ENCODE results near the gene CXCL11. TPM values are rescaled to one million over a fixed set of nuclear protein-coding genes. Genes with fewer than 3 reads are reported as not detected.
A peak's percentile ranks its signal among the peaks of the same experiment; 100 is the strongest.

CXCL11 gene
- total and polyA plus RNA-seq, 9 of the 15 experiments (the other 6 are each of a cell fraction or from before 2014, with no cell fraction given) = 2.1 to 9.1 (median 4.5) TPM

GRCh38 chr4:76002176-76002575 is 33.7 kb downstream of the CXCL11 start (continued):
- TF ChIP-seq ID3 (CRISPR knock-in tag; IDR thresholded peaks at IDR 0.05) (no peak), ID3 (tag; IDR thresholded peaks at IDR 0.05) (no peak), CTCF (IDR thresholded peaks at IDR 0.05 in 2 of 3, conservative IDR thresholded peaks at IDR 0.05 in 1 of 3; ENCODE audit: insufficient read depth in 2 of 3, low read depth in 1 of 3, low read length in 3 of 3) (no peak), AFF1 (IDR thresholded peaks at IDR 0.05; ENCODE audit: low read depth in 1 of 2, partially characterized antibody in 2 of 2) (no peak), DEAF1 (CRISPR knock-in tag; IDR thresholded peaks at IDR 0.05) (no peak), L3MBTL2 (IDR thresholded peaks at IDR 0.05) (peak; percentile 92), CTBP1 (IDR thresholded peaks at IDR 0.05; ENCODE audit: borderline replicate concordance) (no peak)
